PC-3 (cell line): Measurements from ENCODE around the gene DIS3L.

Experiments
- EZH2phosphoT487 ChIP-seq: fragments of 300-600 bp; sonication (generic); IDR thresholded peaks from 2 replicates; pipeline ENCODE4 v1.6.1; 2018; ENCODE audit warnings: mild to moderate bottlenecking, antibody characterized with exemption, low read length, borderline replicate concordance
- TF ChIP-seq, protein P1 (sequence below): fragments of 300-600 bp; sonication (generic); conservative IDR thresholded peaks from 2 replicates; pipeline ENCODE4 v1.5.1; 2017; ENCODE audit warnings: antibody characterized with exemption, low read depth, mild to moderate bottlenecking, low read length

DNA sequence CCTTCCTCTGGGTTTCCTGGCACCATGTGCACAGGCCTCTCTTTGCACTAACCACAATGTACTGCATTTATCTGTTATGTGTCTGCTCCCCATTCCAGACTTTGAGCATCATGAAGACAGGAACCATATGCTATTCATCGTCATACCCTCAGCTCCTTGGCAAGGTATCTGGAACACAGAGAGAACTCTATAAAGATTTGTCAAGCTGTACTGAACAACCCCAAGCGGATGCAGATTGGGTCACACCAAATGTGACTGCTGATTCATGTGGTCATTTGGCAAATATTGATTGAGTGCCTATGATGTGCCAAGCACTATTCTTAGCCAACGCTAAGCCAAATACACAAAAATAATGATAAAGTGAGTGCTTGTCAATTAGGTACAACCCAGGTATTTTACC lies 32.3 kb upstream of the DIS3L start:
- TF ChIP-seq, protein P1, sequence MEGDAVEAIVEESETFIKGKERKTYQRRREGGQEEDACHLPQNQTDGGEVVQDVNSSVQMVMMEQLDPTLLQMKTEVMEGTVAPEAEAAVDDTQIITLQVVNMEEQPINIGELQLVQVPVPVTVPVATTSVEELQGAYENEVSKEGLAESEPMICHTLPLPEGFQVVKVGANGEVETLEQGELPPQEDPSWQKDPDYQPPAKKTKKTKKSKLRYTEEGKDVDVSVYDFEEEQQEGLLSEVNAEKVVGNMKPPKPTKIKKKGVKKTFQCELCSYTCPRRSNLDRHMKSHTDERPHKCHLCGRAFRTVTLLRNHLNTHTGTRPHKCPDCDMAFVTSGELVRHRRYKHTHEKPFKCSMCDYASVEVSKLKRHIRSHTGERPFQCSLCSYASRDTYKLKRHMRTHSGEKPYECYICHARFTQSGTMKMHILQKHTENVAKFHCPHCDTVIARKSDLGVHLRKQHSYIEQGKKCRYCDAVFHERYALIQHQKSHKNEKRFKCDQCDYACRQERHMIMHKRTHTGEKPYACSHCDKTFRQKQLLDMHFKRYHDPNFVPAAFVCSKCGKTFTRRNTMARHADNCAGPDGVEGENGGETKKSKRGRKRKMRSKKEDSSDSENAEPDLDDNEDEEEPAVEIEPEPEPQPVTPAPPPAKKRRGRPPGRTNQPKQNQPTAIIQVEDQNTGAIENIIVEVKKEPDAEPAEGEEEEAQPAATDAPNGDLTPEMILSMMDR = no peak
- no peak for TF ChIP-seq EZH2phosphoT487
